DOHH2 (cell line): ENCODE measurements around the gene CDK5.

ENCODE experiments used
- EZH2phosphoT487 ChIP-seq: fragments of 200-600 bp; sonication (generic); IDR thresholded peaks from 2 replicates; pipeline ENCODE4 v1.6.1; 2017; ENCODE audit warnings: borderline replicate concordance, mild to moderate bottlenecking, antibody characterized with exemption, low read length, moderate library complexity, mixed read lengths
- TF ChIP-seq, protein P1 (sequence below): fragments of 200-600 bp; sonication (generic); IDR thresholded peaks from one replicate; pipeline ENCODE4 v1.5.1; 2014; ENCODE audit warnings: antibody characterized with exemption, mild to moderate bottlenecking, low read depth, low read length; ENCODE audit not compliant: poor library complexity, severe bottlenecking

DNA sequence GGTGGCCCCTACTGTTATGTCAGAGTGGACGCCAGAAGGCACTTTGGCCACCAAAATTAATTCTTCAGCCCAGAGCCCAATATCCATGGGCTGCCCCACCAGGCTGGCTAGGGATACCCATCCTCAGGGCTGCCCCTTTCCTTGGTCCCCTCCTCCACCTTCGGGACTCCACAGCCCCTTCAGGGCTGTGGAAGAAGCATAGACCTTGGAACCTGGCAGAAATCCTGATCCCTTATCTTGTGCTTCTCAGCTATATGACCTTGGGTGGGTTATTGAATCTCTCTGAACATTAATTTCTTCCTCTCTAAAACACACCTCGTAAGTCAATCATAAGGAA, 26.1 kb upstream of the CDK5 start:
- TF ChIP-seq, protein P1, sequence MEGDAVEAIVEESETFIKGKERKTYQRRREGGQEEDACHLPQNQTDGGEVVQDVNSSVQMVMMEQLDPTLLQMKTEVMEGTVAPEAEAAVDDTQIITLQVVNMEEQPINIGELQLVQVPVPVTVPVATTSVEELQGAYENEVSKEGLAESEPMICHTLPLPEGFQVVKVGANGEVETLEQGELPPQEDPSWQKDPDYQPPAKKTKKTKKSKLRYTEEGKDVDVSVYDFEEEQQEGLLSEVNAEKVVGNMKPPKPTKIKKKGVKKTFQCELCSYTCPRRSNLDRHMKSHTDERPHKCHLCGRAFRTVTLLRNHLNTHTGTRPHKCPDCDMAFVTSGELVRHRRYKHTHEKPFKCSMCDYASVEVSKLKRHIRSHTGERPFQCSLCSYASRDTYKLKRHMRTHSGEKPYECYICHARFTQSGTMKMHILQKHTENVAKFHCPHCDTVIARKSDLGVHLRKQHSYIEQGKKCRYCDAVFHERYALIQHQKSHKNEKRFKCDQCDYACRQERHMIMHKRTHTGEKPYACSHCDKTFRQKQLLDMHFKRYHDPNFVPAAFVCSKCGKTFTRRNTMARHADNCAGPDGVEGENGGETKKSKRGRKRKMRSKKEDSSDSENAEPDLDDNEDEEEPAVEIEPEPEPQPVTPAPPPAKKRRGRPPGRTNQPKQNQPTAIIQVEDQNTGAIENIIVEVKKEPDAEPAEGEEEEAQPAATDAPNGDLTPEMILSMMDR: no peak
- no peak for TF ChIP-seq EZH2phosphoT487
